Keratinocyte (primary cell): Measurements from ENCODE around the gene TNPO2. TPM values are rescaled to one million over a fixed set of nuclear protein-coding genes. Genes with fewer than 3 reads are reported as not detected.

Experiments
- DNase-seq: peaks from one replicate; pipeline ENCODE4 v3.0.0-alpha.2; 2011; ENCODE audit warnings: low read depth, missing footprints, low spot score
- FAIRE-seq: peaks from 2 replicates; lab custom pipeline; 2011; peaks lifted over from hg19 to GRCh38; lab: Jason Lieb, UNC
- H2AFZ ChIP-seq: 2 replicates; pipeline ENCODE4 v1.6.0; 2012; ENCODE audit warnings: low read length, control low read depth, inconsistent platforms; ENCODE audit not compliant: control insufficient read depth
- H3K27ac ChIP-seq: 2 replicates; pipeline ENCODE4 v1.5.1; 2011; ENCODE audit warnings: low read length; ENCODE audit not compliant: control insufficient read depth, insufficient read depth
- H3K27me3 ChIP-seq: 3 replicates; pipeline ENCODE4 v1.6.0; 2011; ENCODE audit warnings: low read length; ENCODE audit not compliant: control insufficient read depth, insufficient read depth; ENCODE audit errors: extremely low read depth
- H3K36me3 ChIP-seq, 2 experiments: 2 replicates in 1 of 2; 3 replicates in 1 of 2; pipeline ENCODE4 v1.5.1; 2011; ENCODE audit warnings: low read length in 2 of 2, mild to moderate bottlenecking in 1 of 2; ENCODE audit not compliant: control insufficient read depth in 2 of 2, insufficient read depth in 2 of 2; ENCODE audit errors: extremely low read depth in 1 of 2
- H3K4me1 ChIP-seq: 3 replicates; pipeline ENCODE4 v1.5.1; 2011; ENCODE audit warnings: low read length; ENCODE audit not compliant: control insufficient read depth, insufficient read depth; ENCODE audit errors: extremely low read depth
- H3K4me2 ChIP-seq: 3 replicates; pipeline ENCODE4 v1.6.0; 2011; ENCODE audit warnings: low read depth, low read length; ENCODE audit not compliant: control insufficient read depth, insufficient read depth; ENCODE audit errors: extremely low read depth
- H3K4me3 ChIP-seq, 3 experiments: fragments of 200-600 bp in 1 of 3; sonication (generic) in 1 of 3; 2 replicates in 2 of 3; 3 replicates in 1 of 3; pipeline ENCODE4 v1.5.1; 2011 to 2016; ENCODE audit warnings: low read length in 3 of 3, mild to moderate bottlenecking in 3 of 3, control low read depth in 2 of 3, inconsistent platforms in 1 of 3, low read depth in 1 of 3, mixed read lengths in 1 of 3, mixed run types in 1 of 3, moderate library complexity in 1 of 3; ENCODE audit not compliant: control insufficient read depth in 2 of 3, insufficient read depth in 2 of 3; ENCODE audit errors: extremely low read depth in 1 of 3
- H3K79me2 ChIP-seq: 2 replicates; pipeline ENCODE4 v1.6.0; 2012; ENCODE audit warnings: low read length; ENCODE audit not compliant: control insufficient read depth, insufficient read depth
- H3K9ac ChIP-seq: 3 replicates; pipeline ENCODE4 v1.6.0; 2011; ENCODE audit warnings: low read length; ENCODE audit not compliant: control insufficient read depth, insufficient read depth; ENCODE audit errors: extremely low read depth
- H3K9me1 ChIP-seq: 3 replicates; pipeline ENCODE4 v1.6.0; 2011; ENCODE audit warnings: low read length; ENCODE audit not compliant: control insufficient read depth, insufficient read depth; ENCODE audit errors: extremely low read depth
- H3K9me3 ChIP-seq: 2 replicates; pipeline ENCODE4 v1.5.1; 2012; ENCODE audit warnings: low read depth, low read length; ENCODE audit not compliant: control insufficient read depth
- H4K20me1 ChIP-seq: 3 replicates; pipeline ENCODE4 v1.6.0; 2011; ENCODE audit warnings: low read length; ENCODE audit not compliant: control insufficient read depth, insufficient read depth; ENCODE audit errors: extremely low read depth
- CTCF ChIP-seq, 3 experiments: IDR thresholded peaks in 1 of 3; conservative IDR thresholded peaks in 1 of 3; optimal IDR thresholded peaks in 1 of 3; 2 replicates in 2 of 3; 3 replicates in 1 of 3; pipeline versions ENCODE3 to v1.5.1; 2011; ENCODE audit warnings: low read length in 3 of 3, mild to moderate bottlenecking in 3 of 3, moderate library complexity in 2 of 3, control low read depth in 1 of 3, inconsistent platforms in 1 of 3; ENCODE audit not compliant: insufficient read depth in 2 of 3; ENCODE audit errors: extremely low read depth in 1 of 3
- EZH2 ChIP-seq: IDR thresholded peaks from one replicate; pipeline ENCODE4 v1.6.1; 2012; ENCODE audit warnings: inconsistent platforms, mild to moderate bottlenecking, low read length, moderate library complexity
- dilution Hi-C: fragments of 300-500 bp; cut with MboI; formaldehyde crosslinking; loops from one replicate; pipeline ENCODE4 v1.7.0; 2020; ENCODE audit warnings: low sequenced_read_pairs; ENCODE audit not compliant: extremely low pct_ligation_motif_present
- polyA plus RNA-seq, 5 experiments: library from polyadenylated mRNA; depleted of rRNA in 3 of 5; stranded (reverse) in 3 of 5; stranded (forward) in 1 of 5; unstranded in 1 of 5; fragments of >200 nt; gene quantifications; 1 replicate in 1 of 5; 2 replicates in 3 of 5; 3 replicates in 1 of 5; pipeline versions ENCODE4 v1.2.1 to v1.2.3, GENCODE V29; 2011 to 2012; ENCODE audit warnings: missing spikeins in 2 of 5, low read depth in 1 of 5, low replicate concordance in 1 of 5

Gene TNPO2
- polyA plus RNA-seq, 1 donor (not counting 4 experiments of a cell fraction or from before 2014, with no cell fraction given), result 75.3 TPM

- dilution Hi-C loops, result no loop called here
- Histone ChIP-seq H3K9ac (peak overlapping the region; percentile 82), H3K4me2 (peak overlapping the region; percentile 93), H3K9me3 (no peaks in the 10 kb centered on the region), H2AFZ (no peak overlapping the region), H3K4me3 (peak overlapping the region; percentile 59 to 88 (median 79)), H3K79me2 (peaks cover 4% of the 10 kb centered on the region), H3K27ac (no peak overlapping the region), H3K27me3 (no peaks in the 10 kb centered on the region), H3K9me1 (peaks cover 4% of the 10 kb centered on the region), H3K4me1 (peaks cover 6% of the 10 kb centered on the region), H3K36me3 (peaks cover 11 to 18% of the 10 kb centered on the region in 2 experiments), H4K20me1 (no peaks in the 10 kb centered on the region)
- FAIRE-seq (peak; percentile 44), DNase-seq (no peak)
- TF ChIP-seq CTCF (optimal IDR thresholded peaks at IDR 0.05 in 1 of 3, IDR thresholded peaks at IDR 0.05 in 1 of 3, conservative IDR thresholded peaks at IDR 0.05 in 1 of 3; ENCODE audit: extremely low read depth in 1 of 3, insufficient read depth in 2 of 3, low read length in 3 of 3) (no peak), EZH2 (no peak)
Observed at GRCh38 chr19:12695514-12695913, 28.2 kb downstream of the TNPO2 start.

DNA sequence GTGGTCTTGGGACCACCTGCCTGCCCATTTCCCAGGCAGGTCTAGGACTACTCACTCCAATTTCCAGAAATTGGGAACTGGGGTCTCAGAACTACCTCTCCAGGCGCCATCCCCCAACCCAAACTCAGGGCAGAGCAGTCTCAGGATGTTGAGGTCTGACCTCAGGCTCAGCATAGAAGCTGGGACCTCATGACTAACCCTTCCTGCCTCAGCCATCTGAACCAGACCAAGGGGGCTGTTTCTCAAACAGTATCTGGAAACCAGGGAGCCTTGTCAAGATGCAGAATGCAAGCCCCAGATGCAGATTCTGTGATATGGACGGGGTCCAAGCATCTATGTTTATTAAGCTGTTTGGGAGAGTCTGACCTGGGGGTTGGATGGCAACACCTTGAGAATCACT, 28.6 kb downstream of the TNPO2 start:
- H3K9me3 ChIP-seq, result no peaks in the 10 kb centered on the region
- peaks cover 4% of the 10 kb centered on the region for H3K79me2 ChIP-seq
- H3K4me1 ChIP-seq, result peaks cover 6% of the 10 kb centered on the region
- FAIRE-seq (no peak), DNase-seq (no peak)
- H3K27me3 ChIP-seq, result no peaks in the 10 kb centered on the region
- TF ChIP-seq CTCF (optimal IDR thresholded peaks at IDR 0.05 in 1 of 3, IDR thresholded peaks at IDR 0.05 in 1 of 3, conservative IDR thresholded peaks at IDR 0.05 in 1 of 3; ENCODE audit: extremely low read depth in 1 of 3, insufficient read depth in 2 of 3, low read length in 3 of 3) (no peak), EZH2 (no peak)
- H3K4me3 ChIP-seq, result no peak overlapping the region
- no peaks in the 10 kb centered on the region for H4K20me1 ChIP-seq
- H3K9me1 ChIP-seq, result peaks cover 4% of the 10 kb centered on the region
- H3K36me3 ChIP-seq, result peaks cover 8 to 16% of the 10 kb centered on the region in 2 experiments
- H3K4me2 ChIP-seq, result peak overlapping the region; percentile 93
- no peak overlapping the region for H3K9ac ChIP-seq
- H2AFZ ChIP-seq, result no peak overlapping the region
- dilution Hi-C loops, result no loop called here
- no peak overlapping the region for H3K27ac ChIP-seq
